GM18519 (cell line): ENCODE data around the gene BPHL.
"Not testable (repeated sequence)": the region's sequence is repeated elsewhere in the genome, so short reads cannot be mapped to it uniquely, and the experiment has no call there.

Experiments used
- ATAC-seq: cut with Tn5 transposase; IDR thresholded peaks from one replicate; pipeline ENCODE4 v1.9.1; 2021; ENCODE audit warnings: mild to moderate bottlenecking, moderate library complexity; ENCODE audit not compliant: unreplicated experiment, low FRiP score

Gene BPHL

GRCh38 chr6:3175715-3176402 is 57.3 kb downstream of the BPHL start:
- no peak for ATAC-seq

- ATAC-seq, result no peak
Measured at GRCh38 chr6:3176562-3177355, 58.2 kb downstream of the BPHL start.

DNA sequence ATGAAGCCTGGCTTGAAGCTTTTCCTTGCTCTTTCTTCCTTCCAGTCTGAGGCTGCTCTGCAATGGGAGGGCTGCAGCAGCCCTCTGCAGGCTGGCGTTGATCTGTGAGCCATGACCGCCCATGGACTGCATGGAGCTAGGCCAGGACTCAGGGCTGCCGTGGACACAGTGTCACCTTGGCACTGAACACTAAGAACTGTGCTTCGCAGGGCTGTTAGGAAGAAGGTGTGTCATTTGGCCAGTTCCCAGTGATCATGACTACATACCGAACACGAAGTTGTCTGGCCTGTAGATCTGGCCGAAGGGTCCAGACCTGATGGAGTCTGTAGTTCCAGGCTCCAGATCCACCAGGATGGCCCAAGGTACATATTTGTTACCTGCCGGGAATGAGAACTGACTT is 60.2 kb downstream of the BPHL start:
- ATAC-seq, result not testable (repeated sequence)

- not testable (repeated sequence) for ATAC-seq
Measured at GRCh38 chr6:3179945-3180344, 61.4 kb downstream of the BPHL start.

- ATAC-seq, result no peak
Measured at GRCh38 chr6:3181105-3181504, 62.6 kb downstream of the BPHL start.

DNA sequence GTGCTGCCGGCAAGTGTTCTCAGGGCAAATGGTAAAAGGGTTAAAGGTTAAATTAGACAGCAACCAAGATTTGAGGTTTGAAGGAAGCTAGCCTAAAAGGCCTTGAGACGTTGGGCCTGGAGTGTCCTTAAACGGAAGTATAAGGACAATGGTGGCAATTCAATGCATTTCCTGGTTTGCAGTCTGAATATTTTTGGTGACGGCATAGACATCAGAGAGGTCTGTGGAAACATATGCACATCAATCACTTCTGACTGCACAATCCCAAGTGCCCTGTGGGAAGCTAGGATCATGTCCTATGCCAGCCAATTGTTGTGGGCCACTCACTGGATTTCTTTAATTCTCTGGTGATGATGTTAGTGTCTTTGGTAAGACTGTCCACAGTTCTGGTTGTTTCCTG is 64.6 kb downstream of the BPHL start:
- ATAC-seq, result no peak

GRCh38 chr6:3186974-3187382 is 68.5 kb downstream of the BPHL start:
- ATAC-seq, result no peak

DNA sequence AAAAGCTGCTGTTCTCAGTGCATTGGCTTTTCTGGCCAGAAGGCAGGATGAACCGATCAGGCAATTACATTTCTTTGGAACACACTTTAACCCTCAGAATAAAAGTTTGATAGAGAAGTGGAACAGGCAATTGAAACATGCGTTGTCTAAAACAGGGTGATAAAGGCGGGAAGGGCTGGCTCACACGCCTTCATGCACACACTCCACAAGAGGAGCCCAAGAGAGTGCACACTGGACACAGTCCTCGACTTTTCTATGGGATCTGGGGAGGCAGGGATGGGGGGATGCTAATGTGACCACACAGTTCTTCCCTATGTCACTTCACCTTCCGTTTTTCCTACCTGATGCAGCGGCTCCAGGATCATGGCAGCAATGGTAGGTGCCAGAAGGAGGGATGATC is 69.8 kb downstream of the BPHL start:
- no peak for ATAC-seq

DNA sequence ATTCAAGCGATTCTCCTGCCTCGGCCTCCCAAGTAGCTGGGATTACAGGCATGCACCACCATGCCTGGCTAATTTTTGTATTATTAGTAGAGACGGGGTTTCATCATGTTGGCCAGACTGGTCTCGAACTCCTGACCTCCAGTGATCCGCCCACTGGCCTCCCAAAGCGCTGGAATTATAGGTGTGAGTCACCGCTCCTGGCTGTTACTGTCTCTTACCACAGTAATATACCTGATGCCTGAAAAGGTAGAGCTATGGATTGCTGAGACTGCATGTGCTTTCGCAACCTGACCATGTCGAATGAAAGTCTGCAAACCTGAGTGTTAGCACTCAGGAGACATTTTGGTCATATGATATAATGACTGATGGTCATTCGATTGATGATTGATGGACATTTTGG is 70.7 kb downstream of the BPHL start:
- not testable (repeated sequence) for ATAC-seq

DNA sequence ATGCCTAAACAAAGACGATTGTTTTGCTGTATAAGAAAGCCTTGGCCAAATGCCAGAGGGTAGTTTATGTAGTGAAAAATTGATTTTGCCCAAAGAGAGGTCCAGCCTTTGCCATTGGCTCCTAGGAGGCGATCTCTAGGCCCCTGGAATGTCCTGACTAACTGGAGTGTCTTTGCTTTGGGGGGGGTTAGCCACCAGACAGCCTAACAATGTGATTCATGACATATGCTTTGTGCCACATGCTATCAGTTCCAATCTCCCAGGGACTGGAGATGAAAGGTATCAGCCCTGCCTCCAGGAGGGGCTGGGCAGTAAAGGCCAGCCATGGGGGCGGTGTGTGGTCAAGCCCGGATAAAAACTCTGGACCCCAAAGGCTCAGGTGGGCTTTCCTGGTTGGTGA is 71.5 kb downstream of the BPHL start:
- ATAC-seq, result no peak

DNA sequence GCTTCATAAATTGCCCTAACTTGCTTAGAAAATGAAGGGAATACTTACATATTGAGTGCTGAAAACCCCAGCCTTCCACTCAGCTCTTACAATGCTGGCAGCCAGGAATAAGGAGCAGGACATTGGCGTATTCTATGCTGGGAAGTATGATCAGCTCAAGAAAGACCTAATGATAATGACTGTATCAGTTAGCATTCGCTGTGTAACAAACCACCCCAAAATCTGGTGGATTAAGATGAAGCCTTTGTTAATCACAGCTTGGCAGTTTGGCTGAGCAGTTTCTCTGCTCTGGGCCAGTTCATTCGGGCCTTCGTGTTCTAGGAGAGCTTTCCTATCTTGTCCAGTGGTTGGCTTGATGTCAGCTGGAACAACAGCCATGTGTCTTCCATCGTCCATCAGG is 72.3 kb downstream of the BPHL start:
- no peak for ATAC-seq

GRCh38 chr6:3193102-3193849 is 74.8 kb downstream of the BPHL start:
- ATAC-seq, result no peak

DNA sequence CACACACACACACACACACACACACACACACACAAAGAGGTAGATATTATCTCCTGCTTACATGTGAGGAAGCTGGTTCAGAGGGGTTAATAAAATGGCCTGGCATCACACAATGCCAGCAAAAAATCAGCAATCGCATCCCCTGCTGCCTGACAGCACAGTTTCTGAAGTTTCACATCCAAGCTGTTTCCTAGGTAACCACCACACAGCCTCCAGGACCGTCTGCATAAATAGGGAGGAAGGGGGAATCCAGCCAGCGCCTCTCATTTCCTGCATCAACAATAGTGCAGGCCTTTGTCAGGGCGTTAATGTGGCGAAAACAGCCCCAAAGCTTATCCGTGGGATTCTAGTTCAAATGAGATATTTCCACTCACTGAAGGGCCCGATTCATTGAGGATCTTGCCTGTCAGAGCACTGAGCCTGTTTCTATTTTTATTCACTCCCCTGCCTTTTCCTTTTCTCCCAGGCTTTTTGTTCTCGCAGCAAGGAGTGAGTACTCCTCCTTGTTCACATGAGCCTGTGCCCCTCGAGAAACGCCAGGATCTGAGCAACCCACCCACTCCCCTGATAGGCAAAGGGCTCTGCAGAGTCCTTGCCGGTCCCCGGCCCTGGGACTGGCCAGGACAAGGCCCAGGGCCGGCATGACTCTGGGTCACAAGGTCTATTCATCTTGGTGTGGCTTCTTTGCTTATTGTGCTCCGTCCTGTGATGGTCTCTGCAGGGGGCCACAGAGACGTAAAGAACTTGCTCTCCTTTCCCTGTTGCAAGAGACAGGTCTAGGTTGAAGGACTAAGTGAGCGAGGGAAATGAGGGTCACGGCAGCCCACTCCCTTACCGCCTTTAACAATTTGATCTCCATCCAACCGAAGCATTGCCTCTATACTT is 76.3 kb downstream of the BPHL start:
- no peak for ATAC-seq

DNA sequence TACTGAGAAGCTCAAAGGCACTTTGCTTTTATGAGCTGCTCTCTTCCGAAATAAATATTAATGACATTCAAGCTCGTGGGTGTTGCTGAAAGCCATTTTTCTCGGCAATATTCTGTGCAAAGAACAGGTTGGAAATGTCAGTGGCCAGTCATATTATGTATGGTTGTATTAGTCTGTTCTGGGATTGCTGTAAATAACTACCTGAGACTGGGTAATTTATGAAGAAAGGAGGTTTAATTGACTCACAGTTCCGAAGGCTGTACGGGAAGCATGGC is 76.8 kb downstream of the BPHL start:
- no peak for ATAC-seq

GRCh38 chr6:3195695-3196497 is 77.4 kb downstream of the BPHL start:
- no peak for ATAC-seq

DNA sequence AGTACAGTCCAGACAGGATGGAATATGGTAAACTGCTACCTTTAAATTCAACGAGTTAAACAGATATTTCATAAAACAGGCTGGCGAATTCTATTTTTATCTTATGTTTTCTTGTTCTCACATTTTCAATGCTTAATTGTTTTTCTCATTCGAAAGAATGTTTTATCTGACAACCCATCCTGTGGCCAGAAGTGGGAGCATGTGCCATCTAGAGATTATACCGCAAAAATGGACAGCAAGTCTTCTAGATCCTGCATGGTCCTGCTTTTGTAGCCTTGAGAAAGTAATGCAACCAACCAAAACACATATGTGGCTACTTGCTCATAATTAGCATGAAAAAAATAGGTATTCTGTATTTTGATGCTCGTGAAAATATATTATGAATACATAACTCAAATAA is 78.3 kb downstream of the BPHL start:
- ATAC-seq, result no peak

DNA sequence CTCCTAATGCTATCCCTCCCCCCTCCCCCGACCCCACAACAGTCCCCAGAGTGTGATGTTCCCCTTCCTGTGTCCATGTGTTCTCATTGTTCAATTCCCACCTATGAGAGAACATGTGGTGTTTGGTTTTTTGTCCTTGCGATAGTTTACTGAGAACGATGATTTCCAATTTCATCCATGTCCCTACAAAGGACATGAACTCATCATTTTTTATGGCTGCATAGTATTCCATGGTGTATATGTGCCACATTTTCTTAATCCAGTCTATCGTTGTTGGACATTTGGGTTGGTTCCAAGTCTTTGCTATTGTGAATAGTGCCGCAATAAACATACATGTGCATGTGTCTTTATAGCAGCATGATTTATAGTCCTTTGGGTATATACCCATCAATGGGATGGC is 79.2 kb downstream of the BPHL start:
- not testable (repeated sequence) for ATAC-seq

DNA sequence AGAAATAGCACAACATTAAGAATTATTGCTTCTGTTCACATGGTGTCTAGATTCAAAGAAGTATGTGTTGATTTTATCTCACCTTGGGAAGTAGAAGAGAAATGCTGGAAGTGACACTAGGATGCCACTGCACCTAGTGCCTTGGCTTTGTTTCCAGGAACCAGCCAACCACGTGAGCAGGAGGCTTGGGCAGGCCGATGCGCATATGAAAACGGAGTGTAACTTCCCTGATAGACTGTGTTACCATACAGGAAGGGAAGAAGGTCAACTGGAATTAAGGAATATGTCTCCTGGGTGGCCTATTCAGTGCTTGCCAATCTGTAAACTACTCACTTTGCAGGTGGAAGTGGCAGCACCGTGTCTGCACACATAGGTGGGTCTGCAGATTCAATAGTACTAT is 80.9 kb downstream of the BPHL start:
- ATAC-seq, result no peak

- ATAC-seq, result no peak
Measured at GRCh38 chr6:3200682-3201081, 82.2 kb downstream of the BPHL start.

- no peak for ATAC-seq
Measured at GRCh38 chr6:3201388-3201787, 82.9 kb downstream of the BPHL start.
